Kidney epithelial cell (primary cell): ENCODE data around the gene MMD2. TPM values are rescaled to one million over a fixed set of nuclear protein-coding genes. Genes with fewer than 3 reads are reported as not detected.

Experiments
- DNase-seq: peaks from one replicate; pipeline ENCODE4 v3.0.0-alpha.2; 2010; ENCODE audit warnings: low read depth
- H3K27me3 ChIP-seq: 2 replicates; pipeline ENCODE4 v1.6.0; 2011; ENCODE audit warnings: low read length; ENCODE audit not compliant: control insufficient read depth, insufficient read depth
- H3K36me3 ChIP-seq: 2 replicates; pipeline ENCODE4 v1.5.1; 2011; ENCODE audit warnings: low read length; ENCODE audit not compliant: control insufficient read depth, insufficient read depth
- H3K4me3 ChIP-seq: 2 replicates; pipeline ENCODE4 v1.5.1; 2011; ENCODE audit warnings: low read depth, mild to moderate bottlenecking, control low read depth, low read length
- total RNA-seq: library from RNA; depleted of rRNA; stranded (reverse); fragments of >200 nt; gene quantifications from 2 replicates; pipeline ENCODE4 v1.2.3, GENCODE V29; 2015
- TF ChIP-seq, protein P1 (sequence below): IDR thresholded peaks from 2 replicates; pipeline ENCODE4 v1.5.1; 2011; ENCODE audit warnings: mild to moderate bottlenecking, moderate library complexity, low read length, control low read depth, inconsistent platforms; ENCODE audit not compliant: insufficient read depth, poor library complexity, severe bottlenecking

MMD2 gene
- total RNA-seq, 1 donor from 2014 or later, result not detected

DNA sequence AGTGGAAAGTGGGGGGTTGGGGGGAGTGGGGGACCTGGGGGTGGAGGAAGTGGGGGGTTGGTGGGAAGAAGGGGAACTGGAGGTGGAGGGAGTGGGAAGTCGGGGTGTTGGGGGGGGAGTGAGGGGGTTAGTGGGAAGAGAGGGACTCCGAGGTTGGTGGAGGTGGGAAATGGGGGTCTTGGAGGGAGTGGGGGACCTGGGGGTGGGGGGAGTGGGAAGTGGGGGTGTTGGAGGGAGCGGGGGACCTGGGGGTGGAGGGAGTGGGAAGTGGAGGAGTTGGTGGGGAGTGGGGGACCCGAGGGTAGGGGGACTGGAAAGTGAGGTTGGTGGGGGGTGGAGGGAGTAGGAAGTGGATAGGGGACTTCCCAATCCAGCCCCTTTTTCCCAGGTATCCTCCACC, 906 bp upstream of the MMD2 start:
- peaks cover 24% of the 10 kb centered on the region for H3K27me3 ChIP-seq
- H3K36me3 ChIP-seq, result no peaks in the 10 kb centered on the region
- TF ChIP-seq, protein P1, sequence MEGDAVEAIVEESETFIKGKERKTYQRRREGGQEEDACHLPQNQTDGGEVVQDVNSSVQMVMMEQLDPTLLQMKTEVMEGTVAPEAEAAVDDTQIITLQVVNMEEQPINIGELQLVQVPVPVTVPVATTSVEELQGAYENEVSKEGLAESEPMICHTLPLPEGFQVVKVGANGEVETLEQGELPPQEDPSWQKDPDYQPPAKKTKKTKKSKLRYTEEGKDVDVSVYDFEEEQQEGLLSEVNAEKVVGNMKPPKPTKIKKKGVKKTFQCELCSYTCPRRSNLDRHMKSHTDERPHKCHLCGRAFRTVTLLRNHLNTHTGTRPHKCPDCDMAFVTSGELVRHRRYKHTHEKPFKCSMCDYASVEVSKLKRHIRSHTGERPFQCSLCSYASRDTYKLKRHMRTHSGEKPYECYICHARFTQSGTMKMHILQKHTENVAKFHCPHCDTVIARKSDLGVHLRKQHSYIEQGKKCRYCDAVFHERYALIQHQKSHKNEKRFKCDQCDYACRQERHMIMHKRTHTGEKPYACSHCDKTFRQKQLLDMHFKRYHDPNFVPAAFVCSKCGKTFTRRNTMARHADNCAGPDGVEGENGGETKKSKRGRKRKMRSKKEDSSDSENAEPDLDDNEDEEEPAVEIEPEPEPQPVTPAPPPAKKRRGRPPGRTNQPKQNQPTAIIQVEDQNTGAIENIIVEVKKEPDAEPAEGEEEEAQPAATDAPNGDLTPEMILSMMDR, result no peak
- DNase-seq, result no peak
- H3K4me3 ChIP-seq, result no peak overlapping the region

DNA sequence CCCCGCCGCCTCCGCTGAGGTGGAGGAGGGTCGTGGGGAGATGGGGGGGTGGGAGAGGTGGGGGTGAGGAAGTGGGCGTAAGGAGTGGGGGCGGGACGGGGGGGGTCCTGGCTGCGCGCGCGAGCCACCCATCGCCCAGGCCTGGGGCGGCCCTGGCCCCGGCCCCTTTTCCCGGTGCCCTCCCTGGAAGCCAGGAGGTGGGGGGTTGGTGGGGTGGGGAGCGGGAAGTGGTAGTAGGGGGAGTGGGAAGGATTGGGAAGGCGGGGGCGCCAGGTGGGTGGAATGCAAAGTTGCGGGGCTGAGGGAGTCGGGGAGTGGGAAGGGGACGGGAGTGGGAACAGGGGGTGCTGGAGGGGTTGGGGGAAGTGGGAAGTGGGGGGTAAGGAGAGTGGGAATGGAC, 319 bp upstream of the MMD2 start:
- DNase-seq, result no peak
- no peak overlapping the region for H3K4me3 ChIP-seq
- TF ChIP-seq, protein P1, result no peak
- no peaks in the 10 kb centered on the region for H3K36me3 ChIP-seq
- peaks cover 24% of the 10 kb centered on the region for H3K27me3 ChIP-seq

DNA sequence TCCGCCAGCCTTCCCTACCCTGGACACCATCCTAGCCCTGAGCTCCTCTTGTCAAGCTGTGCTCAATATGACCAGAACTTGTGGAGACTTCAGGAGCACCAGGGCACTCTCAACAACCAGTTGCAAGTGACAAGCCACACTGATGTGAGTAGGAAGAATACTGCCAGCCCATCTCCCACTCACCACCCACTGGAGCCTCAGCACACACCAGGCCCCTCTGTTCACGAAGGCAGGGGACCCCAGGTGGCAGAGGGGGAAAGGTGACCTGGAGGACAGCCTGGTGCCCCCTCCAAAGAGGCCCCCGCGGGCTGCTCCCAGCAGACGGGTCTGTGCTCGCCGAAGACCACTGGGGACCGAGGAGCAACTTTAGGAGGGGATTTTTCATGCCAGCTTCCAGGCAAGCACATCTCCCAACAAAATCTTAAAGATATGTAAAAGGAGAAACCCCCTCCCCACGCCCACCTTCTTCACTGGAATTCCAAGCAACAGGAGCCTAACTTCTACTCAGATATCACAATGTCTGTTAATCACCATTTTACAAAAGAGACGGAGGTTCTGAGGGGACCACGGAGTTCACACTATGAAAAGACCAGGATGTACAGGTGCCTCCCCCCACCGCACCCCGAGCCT, 1.0 kb downstream of the MMD2 start:
- Histone ChIP-seq H3K4me3 (no peak overlapping the region), H3K36me3 (no peaks in the 10 kb centered on the region), H3K27me3 (peaks cover 24% of the 10 kb centered on the region)
- TF ChIP-seq, protein P1, result no peak
- DNase-seq, result no peak

DNA sequence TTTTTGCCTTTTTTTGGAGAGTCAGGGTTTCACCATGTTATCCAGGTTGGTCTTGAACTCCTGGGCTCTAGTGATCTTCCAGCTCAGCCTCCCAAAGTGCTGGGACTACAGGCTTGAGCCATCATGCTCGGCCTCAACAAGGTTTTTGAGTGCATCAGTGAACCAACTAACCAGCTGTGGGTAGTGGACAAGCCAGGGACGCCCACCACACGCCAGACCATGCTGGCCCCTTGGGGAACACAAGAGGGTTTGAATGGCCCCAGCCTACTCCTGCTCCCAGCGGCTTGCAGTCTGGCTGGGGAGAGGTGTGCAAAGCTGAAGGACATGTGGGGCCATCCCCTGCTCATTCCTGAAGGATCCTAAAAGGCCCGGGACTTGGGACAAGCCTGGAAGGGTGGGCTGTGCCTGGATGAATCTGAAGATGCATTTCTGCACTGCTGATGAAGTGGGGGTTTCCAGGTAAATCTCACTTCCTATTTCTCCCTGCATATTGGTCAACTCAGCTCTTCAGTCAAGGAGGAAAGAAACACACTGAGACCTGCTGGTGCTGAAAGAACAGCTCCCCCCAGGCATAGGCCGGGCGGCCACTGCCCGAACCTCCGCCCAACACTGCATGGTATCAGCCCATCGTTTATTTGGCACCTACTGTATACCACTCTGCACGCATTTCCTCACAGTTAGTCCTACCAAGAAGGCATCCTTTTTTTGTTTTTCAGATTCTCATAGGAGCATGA, 6.9 kb downstream of the MMD2 start:
- no peak for DNase-seq
- no peaks in the 10 kb centered on the region for H3K27me3 ChIP-seq
- H3K36me3 ChIP-seq, result no peaks in the 10 kb centered on the region
- TF ChIP-seq, protein P1, result no peak
- H3K4me3 ChIP-seq, result no peak overlapping the region

DNA sequence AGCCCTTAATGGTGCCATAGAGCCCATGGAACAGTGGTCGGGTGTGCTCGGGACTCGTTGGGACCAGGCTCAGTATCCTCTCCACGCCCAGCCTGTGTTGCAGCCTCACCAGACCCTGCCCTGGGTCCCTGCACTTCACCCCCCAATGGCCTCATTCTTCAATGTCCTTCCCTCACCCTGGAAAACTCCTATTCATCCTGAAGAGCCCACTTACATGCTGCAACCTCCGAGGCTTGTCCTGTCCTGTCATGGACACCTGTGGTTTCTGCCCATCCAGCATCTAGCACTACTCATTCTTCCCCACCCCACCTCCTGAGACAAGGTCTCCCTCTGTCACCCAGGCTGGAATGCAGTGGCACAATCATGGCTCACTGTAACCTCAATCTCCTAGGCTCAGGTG, 7.7 kb downstream of the MMD2 start:
- Histone ChIP-seq H3K27me3 (no peaks in the 10 kb centered on the region), H3K36me3 (no peaks in the 10 kb centered on the region), H3K4me3 (no peak overlapping the region)
- TF ChIP-seq, protein P1, result no peak
- no peak for DNase-seq
